Upper lobe of right lung (tissue), 1 donor: ENCODE results near the gene CCNL2. TPM values are rescaled to one million over a fixed set of nuclear protein-coding genes. Genes with fewer than 3 reads are reported as not detected.

Source experiments
- ATAC-seq: fragments of 200-7000 bp; cut with Tn5 transposase; one replicate; pipeline ENCODE4 v1.9.1; 2020; ENCODE audit warnings: mild to moderate bottlenecking, moderate library complexity
- DNase-seq: peaks from one replicate; pipeline ENCODE4 v3.0.0-alpha.2; 2020
- H3K27ac ChIP-seq: fragments of 200-600 bp; one replicate; pipeline ENCODE4 v1.8.0; 2022
- H3K27me3 ChIP-seq: fragments of 200-600 bp; one replicate; pipeline ENCODE4 v1.8.0; 2022; ENCODE audit warnings: mild to moderate bottlenecking
- H3K36me3 ChIP-seq: fragments of 200-600 bp; one replicate; pipeline ENCODE4 v1.8.0; 2022
- H3K4me1 ChIP-seq: fragments of 200-600 bp; one replicate; pipeline ENCODE4 v1.8.0; 2022
- H3K4me3 ChIP-seq: fragments of 200-600 bp; one replicate; pipeline ENCODE4 v1.8.0; 2022; ENCODE audit warnings: mild to moderate bottlenecking
- H3K9me3 ChIP-seq: fragments of 200-600 bp; one replicate; pipeline ENCODE4 v1.8.0; 2022
- intact Hi-C: fragments of 100-400 bp; cut with DNase I; formaldehyde crosslinking; loops from one replicate; pipeline ENCODE4 v1.11.0; 2022
- total RNA-seq: library from RNA; stranded (reverse); fragmentation: NEBNext Ultra II Directional; extraction: Animal tissue kit (Norgen Biotek cat#: 25700); gene quantifications from one replicate; pipeline ENCODE4 v1.2.1, GENCODE V29; 2021
- TF ChIP-seq, protein P1 (sequence below): fragments of 200-600 bp; IDR thresholded peaks from one replicate; pipeline ENCODE4 v1.8.0; 2022; ENCODE audit warnings: antibody characterized with exemption
- donor health status: DM: no; HTN: yes; CAD: no; lungs with severe emphysema.

CCNL2 gene
- total RNA-seq, 1 donor from 2014 or later = 165 TPM

DNA sequence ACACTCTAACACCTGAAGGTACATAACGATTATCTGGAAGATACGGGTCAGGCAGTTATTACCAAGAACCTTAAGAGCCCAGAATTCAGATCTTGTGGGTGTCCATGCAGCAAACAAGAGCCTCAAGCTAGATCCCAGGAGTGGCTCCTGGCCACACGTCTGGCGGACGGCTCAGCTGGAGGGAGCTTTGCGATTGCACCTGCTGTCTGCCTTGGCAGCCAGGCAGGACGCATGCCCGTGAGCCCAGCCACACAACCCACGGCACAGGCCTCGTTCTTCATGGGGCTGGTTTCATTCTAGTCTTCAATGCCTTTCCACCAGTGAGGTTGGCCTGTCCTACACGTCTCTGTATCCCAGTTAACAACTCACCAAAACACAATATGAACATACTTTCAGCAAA is 5.7 kb downstream of the CCNL2 start:
- Histone ChIP-seq H3K27me3 (no peaks in the 10 kb centered on the region), H3K36me3 (peaks cover 92% of the 10 kb centered on the region), H3K4me1 (peaks cover 11% of the 10 kb centered on the region), H3K4me3 (no peak overlapping the region), H3K9me3 (no peaks in the 10 kb centered on the region), H3K27ac (no peak overlapping the region)
- no peak for ATAC-seq
- intact Hi-C loops = no loop called here
- DNase-seq = no peak
- TF ChIP-seq, protein P1, sequence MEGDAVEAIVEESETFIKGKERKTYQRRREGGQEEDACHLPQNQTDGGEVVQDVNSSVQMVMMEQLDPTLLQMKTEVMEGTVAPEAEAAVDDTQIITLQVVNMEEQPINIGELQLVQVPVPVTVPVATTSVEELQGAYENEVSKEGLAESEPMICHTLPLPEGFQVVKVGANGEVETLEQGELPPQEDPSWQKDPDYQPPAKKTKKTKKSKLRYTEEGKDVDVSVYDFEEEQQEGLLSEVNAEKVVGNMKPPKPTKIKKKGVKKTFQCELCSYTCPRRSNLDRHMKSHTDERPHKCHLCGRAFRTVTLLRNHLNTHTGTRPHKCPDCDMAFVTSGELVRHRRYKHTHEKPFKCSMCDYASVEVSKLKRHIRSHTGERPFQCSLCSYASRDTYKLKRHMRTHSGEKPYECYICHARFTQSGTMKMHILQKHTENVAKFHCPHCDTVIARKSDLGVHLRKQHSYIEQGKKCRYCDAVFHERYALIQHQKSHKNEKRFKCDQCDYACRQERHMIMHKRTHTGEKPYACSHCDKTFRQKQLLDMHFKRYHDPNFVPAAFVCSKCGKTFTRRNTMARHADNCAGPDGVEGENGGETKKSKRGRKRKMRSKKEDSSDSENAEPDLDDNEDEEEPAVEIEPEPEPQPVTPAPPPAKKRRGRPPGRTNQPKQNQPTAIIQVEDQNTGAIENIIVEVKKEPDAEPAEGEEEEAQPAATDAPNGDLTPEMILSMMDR = no peak

DNA sequence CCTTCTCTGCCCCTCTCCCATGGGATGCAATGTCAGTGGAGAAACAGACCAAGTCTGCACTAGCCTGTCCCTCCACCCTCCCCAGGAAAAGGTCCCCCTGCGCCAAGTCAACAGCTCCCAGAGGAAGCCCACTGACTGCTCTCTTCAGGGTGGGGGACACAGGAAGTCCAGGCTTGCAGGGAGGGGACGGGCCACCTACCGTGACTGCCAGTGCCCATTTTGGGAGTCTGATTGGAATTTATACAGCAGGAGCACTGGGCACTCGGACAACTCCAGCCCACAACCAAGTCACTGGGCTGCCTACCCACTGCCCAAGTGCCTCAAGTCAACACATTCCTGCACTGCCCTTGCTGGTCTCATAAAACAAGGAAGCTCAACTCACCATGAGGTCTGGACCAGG is 6.1 kb downstream of the CCNL2 start:
- H3K9me3 ChIP-seq = no peaks in the 10 kb centered on the region
- no peak for ATAC-seq
- TF ChIP-seq, protein P1 = no peak
- intact Hi-C loops = no loop called here
- H3K4me1 ChIP-seq = peaks cover 8% of the 10 kb centered on the region
- H3K36me3 ChIP-seq = peaks cover 95% of the 10 kb centered on the region
- no peak overlapping the region for H3K27ac ChIP-seq
- DNase-seq = no peak
- no peak overlapping the region for H3K4me3 ChIP-seq
- H3K27me3 ChIP-seq = no peaks in the 10 kb centered on the region

DNA sequence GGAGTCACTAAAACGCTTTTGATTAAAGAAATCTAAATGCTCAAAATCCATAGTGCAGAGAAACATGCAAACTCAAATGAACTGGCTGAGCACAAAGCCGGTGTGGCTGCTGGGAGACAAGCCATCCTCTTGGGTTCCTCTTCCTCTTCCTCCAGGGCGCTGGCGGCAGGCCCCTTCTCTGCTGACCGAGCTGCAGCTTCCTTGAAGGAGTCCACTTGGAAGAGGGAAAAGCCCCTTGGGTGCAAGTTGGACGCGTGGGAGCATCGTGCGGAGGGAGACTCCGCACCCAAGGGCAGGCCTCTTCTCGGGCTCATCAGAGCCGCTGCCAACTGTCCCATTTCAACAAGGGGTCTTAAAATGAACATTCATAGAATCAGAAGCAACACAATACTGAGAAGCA is 7.9 kb downstream of the CCNL2 start:
- DNase-seq = no peak
- peak overlapping the region; percentile 36 for H3K27ac ChIP-seq

DNA sequence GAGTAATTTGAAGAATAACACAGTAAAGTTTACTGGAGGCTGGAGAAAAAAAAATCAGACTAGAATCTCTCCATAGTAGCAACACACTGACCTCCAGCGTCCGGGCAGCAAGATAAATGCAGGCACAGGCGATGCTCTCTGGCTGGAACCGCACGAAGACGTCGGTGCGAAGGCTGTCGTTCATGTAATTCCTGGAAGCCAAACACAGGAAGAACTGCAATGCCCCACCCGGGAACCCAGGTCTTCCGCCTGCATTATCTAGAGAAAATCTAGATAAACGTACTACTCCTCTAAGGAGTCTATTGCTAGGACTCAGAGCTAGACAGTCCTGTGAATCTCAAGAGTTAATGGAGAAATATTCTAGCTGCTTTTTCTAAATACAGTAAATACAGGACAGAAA is 8.5 kb downstream of the CCNL2 start:
- intact Hi-C loops = no loop called here
- Histone ChIP-seq H3K27ac (no peak overlapping the region), H3K4me1 (no peaks in the 10 kb centered on the region), H3K27me3 (no peaks in the 10 kb centered on the region), H3K9me3 (no peaks in the 10 kb centered on the region), H3K4me3 (no peak overlapping the region), H3K36me3 (peaks cover 100% of the 10 kb centered on the region)
- TF ChIP-seq, protein P1 = no peak
- no peak for ATAC-seq
- DNase-seq = no peak

More for the DNA sequence above, 7.9 kb downstream of the CCNL2 start:
- intact Hi-C loops = no loop called here
- Histone ChIP-seq H3K9me3 (no peaks in the 10 kb centered on the region), H3K36me3 (peaks cover 99% of the 10 kb centered on the region), H3K4me3 (no peak overlapping the region), H3K4me1 (no peaks in the 10 kb centered on the region), H3K27me3 (no peaks in the 10 kb centered on the region)
- ATAC-seq = no peak
- TF ChIP-seq, protein P1 = no peak

DNA sequence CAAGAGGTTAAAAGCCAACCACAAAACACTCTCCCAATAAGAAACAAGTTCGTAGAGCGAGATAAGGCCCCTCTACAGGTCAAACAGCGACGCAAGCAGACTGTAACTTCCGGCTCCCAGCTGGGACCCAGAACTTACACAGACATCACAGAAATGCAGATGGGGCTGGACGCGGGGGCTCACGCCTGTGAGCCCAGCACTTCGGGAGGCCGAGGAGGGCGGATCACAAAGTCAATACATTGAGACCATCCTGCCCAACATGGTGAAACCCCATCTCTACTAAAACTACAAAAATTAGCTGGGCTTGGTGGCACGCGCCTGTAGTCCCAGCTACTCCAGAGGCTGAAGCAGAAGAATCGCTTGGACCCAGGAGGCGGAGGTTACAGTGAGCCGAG is 11.1 kb downstream of the CCNL2 start:
- Histone ChIP-seq H3K36me3 (peaks cover 78% of the 10 kb centered on the region), H3K9me3 (no peaks in the 10 kb centered on the region), H3K4me1 (no peaks in the 10 kb centered on the region), H3K4me3 (no peak overlapping the region), H3K27me3 (no peaks in the 10 kb centered on the region), H3K27ac (no peak overlapping the region)
- ATAC-seq = no peak
- TF ChIP-seq, protein P1 = no peak
- DNase-seq = no peak
- intact Hi-C loops = no loop called here
